ENCODE results near the gene ABLIM2. TPM values are rescaled to one million over a fixed set of nuclear protein-coding genes. Genes with fewer than 3 reads are reported as not detected.
A peak's percentile ranks its signal among the peaks of the same experiment; 100 is the strongest.

Gene ABLIM2
- total and polyA plus RNA-seq, 2 of the 13 experiments (the other 11 are each of a cell fraction or from before 2014, with no cell fraction given) = 0.20 to 0.37 TPM

DNA sequence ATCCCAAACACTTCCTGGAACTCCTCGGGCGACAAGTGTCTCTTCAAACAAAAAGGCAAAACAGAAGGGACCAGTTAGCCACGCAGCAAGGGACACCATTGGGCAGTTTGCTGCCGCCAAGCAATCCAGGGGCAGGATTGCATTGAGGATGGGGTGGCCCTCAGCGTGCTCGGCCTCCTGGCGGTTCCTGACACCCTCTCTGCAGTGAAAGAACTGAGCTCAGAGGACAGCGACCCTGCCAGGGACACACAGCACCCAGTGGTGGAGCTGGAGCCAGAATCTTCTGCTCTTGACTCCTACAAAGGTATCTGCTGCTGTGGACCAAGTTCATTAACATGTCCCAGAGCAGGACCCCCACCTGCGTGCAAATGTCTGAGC lies 191.6 kb downstream of the ABLIM2 start (continued):
- TF ChIP-seq ATRX (CRISPR knock-in tag; IDR thresholded peaks at IDR 0.05; ENCODE audit: borderline replicate concordance) (no peak), NCOA2 (CRISPR knock-in tag; IDR thresholded peaks at IDR 0.05) (no peak), ZNF768 (CRISPR knock-in tag; IDR thresholded peaks at IDR 0.05) (peak; percentile 95), ZNF263 (CRISPR knock-in tag; IDR thresholded peaks at IDR 0.05) (0 out of 2 replicates have a peak, but pooled peaks have one; percentile 1), ZNF205 (CRISPR knock-in tag; IDR thresholded peaks at IDR 0.05) (0 out of 2 replicates have a peak, but pooled peaks have one; percentile 23)

DNA sequence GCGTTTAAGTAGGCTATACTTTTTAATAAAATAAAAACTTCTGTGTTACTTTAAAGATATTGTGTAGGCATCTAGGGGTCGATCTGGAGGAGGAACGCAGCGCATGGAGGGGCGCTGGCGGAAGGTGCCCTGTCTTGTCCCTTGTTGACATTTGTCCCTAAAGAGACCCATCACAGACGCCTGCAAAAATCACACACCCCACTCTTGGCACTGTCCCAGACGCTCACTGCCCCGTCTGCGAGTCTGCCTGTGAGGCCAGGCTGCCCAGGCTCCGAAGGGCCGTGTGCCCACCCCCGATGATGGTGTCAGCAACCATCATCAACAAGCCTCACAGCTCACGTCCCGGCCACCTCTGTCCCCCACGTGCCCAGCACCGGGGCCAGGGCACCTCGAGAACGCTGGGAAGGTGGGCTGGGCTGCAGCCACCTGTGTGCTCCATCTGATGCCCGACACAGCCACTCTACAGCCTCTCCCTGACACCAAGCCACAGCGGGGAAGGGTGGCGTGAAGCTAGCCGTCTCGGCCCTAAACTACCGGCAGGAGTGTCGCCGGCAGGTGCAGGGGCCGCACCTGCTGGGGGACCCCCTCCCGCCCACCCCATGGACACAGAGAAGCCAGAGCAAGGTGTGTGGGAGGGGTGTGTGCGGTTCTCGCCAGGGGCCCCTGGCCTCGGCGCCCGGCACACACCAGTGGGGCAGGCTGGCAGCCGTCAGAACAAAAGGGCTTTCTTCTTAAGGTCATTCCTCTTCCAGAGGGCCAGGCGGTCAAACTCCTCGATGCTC lies 192.1 kb downstream of the ABLIM2 start:
- in situ Hi-C loops (cut with HindIII; ENCODE audit: extremely low pct_ligation_motif_present, low pct_unique_long_range_greater_than_20kb) (no loop called here), intact Hi-C loops (cut with micrococcal nuclease; ENCODE audit: unreplicated experiment) (no loop called here)
- H3K4me2 ChIP-seq (ENCODE audit: low read depth, low read length) = peak overlapping the region; percentile 79
- H2AFZ ChIP-seq (ENCODE audit: low read length) = peak overlapping the region; percentile 74
- FAIRE-seq (no peak), ATAC-seq (peak; percentile 11), DNase-seq (ENCODE audit: low spot score) (no peak)
- H3K36me3 ChIP-seq (replicated peaks in 1 of 2; ENCODE audit: control insufficient read depth in 1 of 2, insufficient read depth in 2 of 2, low read length in 2 of 2) = no peaks in the 10 kb centered on the region
- H3K27me3 ChIP-seq (ENCODE audit: control insufficient read depth in 1 of 2, insufficient read depth in 2 of 2, low read length in 2 of 2) = peaks cover 2 to 13% of the 10 kb centered on the region in 2 experiments; a peak in 3 of 5 replicates
- H3K79me2 ChIP-seq (ENCODE audit: insufficient read depth, low read length) = no peaks in the 10 kb centered on the region
- ChIA-PET CTCF (ENCODE audit: low intra/inter-chr PET ratio, low total read pairs) (no interaction called here), POLR2A (interaction anchor here (0.9 to 1.0 kb wide), 3 partner anchors 20 to 160 kb away, joined by 3 read pairs; no protein-coding TSS in a partner anchor)
- H3K4me1 ChIP-seq (ENCODE audit: insufficient read depth, low read length) = peaks cover 96% of the 10 kb centered on the region
- no peaks in the 10 kb centered on the region for H4K20me1 ChIP-seq (ENCODE audit: insufficient read depth, low read length)
- no peak for TF ChIP-seq ZNF335 (CRISPR knock-in tag; IDR thresholded peaks at IDR 0.05)
- 0 out of 2 replicates have a peak, but pooled peaks have one; percentile 23 for TF ChIP-seq ZNF263 (CRISPR knock-in tag; IDR thresholded peaks at IDR 0.05)
- TF ChIP-seq HOXA3 (CRISPR knock-in tag; IDR thresholded peaks at IDR 0.05) = 0 out of 2 replicates have a peak, but pooled peaks have one; percentile 13
- TF ChIP-seq, protein P1, sequence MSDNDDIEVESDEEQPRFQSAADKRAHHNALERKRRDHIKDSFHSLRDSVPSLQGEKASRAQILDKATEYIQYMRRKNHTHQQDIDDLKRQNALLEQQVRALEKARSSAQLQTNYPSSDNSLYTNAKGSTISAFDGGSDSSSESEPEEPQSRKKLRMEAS (IDR thresholded peaks at IDR 0.05) = 0 out of 2 replicates have a peak, but pooled peaks have one; percentile 5
- 60% methylated on average over 11 of the region's 37 CpGs for WGBS (ENCODE audit: low lambda C conversion rate)
- no peak overlapping the region for H3K27ac ChIP-seq (ENCODE audit: extremely low read length, insufficient read depth, low read length)
- no peaks in the 10 kb centered on the region for H3K9me3 ChIP-seq (ENCODE audit: low read length)
- no TSS peak for BruUV-seq (replicated peaks)
- H3K9ac ChIP-seq (ENCODE audit: insufficient read depth, low read depth, low read length) = no peak overlapping the region
- peak overlapping the region in 2 of 3 experiments; percentile 21 to 61; a peak in 5 of 6 replicates for H3K4me3 ChIP-seq (replicated peaks in 1 of 3; ENCODE audit: insufficient read depth in 1 of 3, low read depth in 2 of 3, low read length in 3 of 3)

All from HepG2 (cell line).